Embryonic facial prominence (tissue), 1 donor: ENCODE data around the gene NPIPA1.
"Not testable (repeated sequence)": the region's sequence is repeated elsewhere in the genome, so short reads cannot be mapped to it uniquely, and the experiment has no call there.

Experiments
- DNase-seq: peaks from one replicate; pipeline ENCODE4 v3.0.0-alpha.2; 2016; ENCODE audit errors: extremely low spot score

The NPIPA1 gene

DNA sequence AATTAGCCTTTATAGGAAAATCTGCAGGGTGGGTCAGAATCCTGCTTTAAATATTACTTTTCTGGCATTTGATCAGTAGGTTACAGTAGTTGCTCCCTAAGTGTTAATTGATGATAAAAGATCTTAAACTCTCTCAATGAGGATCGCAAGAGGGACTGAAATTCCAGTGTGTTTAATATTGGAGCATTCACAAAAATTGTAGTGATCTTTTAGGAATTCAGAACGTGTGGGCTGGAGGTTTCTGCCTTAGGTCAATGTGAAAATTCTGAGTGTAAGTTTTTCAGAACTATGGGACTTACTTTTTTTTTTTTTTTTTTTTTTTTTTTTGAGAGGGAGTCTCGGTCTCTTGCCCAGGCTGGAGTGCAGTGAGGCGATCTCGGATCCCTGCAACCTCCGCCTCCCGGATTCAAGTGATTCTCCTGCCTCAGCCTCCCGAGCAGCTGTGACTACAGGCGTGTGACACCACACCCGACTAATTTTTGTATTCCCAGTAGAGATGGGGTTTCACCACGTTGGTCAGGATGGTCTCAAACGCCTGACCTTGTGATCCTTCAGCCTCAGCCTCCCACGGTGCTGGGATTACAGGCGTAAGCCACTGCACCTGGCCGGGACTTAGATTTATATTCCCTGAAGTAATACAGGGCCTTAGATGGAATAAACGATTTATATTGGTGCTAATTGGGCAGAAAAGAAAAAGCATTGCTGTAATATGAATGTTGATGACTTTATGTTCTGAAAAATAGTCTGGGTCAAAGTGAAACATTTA, 39.9 kb downstream of the NPIPA1 start:
- DNase-seq = not testable (repeated sequence)

DNA sequence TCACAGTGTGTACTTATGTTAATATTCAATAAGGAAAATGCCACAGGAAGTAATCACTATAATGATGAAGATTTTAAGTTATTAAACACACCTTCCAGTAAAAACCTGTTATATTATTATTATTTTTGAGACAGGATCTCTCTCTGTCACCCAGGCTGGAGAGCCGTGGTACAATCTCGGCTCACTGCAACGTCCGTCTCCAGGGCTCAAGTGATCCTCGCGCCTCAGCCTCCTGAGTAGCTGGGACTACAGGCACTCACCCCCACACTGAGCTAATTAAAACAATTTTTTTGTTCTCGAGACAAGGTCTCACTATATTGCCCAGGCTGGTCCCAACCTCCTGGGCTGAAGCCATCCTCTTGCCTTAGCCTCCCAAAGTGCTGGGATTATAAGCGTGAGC, 41.0 kb downstream of the NPIPA1 start:
- not testable (repeated sequence) for DNase-seq

DNA sequence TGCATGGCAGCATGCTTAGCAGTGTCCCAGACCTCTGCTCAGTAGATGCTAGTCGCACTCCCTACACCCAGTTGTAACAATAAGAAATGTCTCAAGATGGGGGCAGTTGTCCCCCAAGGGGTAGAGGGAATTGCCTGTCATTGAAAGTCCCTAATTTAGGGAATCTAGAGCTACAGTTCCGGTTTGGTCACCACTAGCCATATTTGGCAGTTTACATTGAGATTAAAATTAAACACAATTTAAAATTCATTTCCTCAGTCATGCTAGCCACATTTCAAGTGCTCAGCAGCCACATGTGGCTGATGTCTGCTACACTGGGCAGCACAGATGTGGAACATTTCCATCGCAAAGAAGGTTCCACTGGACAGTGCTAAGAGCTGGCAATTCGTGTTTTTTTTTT, 41.7 kb downstream of the NPIPA1 start:
- DNase-seq = not testable (repeated sequence)

DNA sequence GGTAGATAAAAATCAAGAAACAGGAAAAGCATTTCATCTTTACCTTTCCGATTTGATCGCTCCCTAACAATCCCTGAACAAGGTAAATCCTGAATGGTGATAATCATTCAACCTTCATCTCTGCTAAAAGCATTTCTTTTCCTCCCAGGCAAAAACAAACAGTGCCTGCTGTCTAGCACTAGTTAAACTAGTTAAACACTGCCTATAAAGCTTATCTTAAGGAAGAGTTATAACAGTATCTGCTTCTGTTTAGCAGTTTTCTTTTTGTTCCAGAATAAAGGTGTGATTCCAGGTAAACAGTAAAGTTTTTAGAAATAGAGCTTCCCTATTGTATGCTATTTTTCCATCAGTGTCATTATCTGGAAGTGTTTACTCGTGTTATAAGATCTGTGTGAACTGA, 44.0 kb downstream of the NPIPA1 start:
- not testable (repeated sequence) for DNase-seq

DNA sequence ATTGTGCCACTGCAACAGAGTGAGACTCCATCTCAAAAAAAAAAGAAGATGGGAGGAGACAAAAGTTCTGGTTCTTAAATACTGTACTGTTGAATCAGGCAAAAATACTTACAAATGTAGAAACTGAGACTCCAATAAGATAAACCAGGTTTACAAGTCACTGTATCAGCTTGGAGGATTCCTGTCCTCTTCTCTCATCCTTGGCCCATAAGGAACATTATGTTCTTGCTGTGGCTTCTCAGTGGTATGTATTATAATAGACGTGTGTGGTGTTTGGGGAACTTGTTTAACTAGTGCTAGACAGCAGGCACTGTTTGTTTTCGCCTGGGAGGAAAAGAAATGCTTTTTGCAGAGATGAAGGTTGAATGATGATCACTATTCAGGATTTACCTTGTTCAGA, 45.3 kb downstream of the NPIPA1 start:
- DNase-seq = not testable (repeated sequence)

DNA sequence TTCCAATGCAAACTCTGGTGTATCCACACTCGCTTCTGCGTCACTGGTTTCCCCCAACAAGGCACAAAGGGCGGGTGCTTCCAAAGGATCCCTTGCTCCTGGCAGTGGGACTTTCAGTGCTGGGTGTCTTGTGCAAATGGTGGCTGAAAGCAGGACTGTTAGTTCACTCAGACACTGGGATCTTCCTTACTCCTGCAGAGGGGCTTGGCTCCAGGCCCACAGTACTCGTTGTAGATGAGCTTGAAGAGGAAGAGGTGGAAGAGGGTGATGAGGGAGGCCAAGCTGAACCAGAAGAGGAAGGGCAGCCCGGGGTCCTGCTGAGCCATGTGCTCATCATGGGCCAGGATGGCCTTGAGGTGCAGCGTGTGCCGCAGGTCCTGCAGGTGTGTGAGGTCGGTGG, 50.8 kb downstream of the NPIPA1 start:
- DNase-seq = not testable (repeated sequence)

DNA sequence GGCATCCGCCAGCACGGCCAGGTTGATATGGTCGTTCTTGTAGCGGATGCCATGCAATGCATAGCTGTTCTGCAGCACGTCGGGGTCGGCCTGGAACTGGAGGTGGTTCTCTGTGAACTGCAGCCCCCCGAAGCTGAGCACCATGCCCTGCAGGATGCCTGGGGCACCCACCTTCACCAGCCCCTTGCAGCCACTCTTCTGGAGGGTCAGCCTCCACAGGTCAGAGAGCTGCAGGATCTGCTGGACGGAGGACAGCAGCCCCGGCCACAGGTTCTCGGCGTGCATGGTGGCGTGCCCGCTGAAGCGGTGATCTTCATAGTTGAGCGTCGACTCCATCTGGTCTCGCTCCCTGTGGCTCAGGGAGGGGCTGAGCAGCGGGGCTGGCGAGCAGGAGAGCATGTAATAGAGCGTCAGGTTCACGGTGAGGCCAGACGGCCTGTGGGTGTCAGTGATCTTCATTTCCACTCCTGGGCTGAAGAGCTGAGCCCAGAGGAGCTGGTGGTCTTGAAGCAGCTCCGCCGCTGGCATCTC, 51.5 kb downstream of the NPIPA1 start:
- not testable (repeated sequence) for DNase-seq

DNA sequence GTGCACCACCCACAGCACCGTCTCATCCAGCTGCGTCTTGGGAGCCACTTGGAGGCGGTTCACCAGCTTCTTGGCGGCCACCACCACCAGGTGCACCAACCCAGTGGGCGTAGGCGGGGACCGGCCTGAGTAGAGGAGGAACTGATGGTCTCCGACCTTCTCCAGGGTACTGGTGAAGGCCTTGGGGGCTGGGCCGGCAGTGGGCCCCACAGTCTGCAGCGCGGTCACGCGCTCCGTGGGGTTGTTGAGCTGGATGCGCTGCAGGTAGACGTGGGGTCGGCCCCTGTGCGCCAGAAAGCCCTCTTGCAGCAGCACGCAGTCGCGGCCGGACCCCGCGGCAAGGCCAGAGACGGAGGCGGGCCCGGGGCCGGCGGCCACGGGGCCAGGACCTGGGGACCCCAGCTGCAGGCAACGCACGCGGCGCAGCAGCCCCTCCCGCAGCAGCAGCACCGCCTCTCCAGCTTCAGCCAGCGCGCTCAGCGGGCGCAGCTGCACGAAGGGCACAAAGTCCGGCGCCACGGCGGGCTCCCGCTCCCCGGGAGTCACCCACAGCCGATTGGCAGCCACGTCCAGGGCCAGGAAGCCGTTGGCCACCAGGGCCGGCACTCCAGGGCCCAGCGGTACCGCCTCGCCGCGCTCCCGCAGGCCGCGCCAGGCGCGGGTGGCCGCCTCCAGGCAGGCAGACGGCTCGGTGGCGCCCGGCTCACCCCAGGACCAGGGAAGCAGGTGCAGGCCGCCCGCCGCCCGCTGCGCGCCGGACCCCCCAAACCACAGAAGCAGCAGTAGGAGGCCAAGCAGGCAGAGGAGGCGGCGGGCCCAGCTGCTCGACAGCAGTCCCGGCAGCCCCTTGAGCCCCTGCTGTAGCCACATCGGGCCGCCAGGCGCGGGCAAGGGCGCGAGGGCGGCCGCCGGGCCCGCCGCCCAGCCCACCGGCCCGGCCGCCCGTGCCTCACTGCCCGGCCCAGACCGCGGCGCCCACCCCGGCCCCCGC, 52.3 kb downstream of the NPIPA1 start:
- not testable (repeated sequence) for DNase-seq

DNA sequence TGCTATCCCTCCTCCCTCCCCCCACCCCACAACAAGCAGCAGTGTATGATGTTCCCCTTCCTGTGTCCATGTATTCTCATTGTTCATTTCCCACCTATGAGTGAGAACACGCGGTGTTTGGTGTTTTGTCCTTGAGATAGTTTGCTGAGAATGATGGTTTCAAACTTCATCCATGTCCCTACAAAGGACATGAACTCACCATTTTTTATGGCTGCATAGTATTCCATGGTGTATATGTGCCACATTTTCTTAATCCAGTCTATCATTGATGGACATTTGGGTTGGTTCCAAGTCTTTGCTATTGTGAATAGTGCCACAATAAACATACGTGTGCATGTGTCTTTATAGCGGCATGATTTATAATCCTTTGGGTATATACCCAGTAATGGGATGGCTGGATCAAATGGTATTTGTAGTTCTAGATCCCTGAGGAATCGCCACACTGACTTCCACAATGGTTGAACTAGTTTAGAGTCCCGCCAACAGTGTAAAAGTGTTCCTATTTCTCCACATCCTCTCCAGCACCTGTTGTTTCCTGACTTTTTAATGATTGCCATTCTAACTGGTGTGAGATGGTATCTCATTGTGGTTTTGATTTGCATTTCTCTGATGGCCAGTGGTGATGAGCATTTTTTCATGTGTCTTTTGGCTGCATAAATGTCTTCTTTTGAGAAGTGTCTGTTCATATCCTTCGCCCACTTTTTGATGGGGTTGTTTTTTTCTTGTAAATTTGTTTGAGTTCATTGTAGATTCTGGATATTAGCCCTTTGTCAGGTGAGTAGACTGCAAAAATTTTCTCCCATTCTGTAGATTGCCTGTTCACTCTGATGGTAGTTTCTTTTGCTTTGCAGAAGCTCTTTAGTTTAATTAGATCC, 56.3 kb downstream of the NPIPA1 start:
- DNase-seq = not testable (repeated sequence)

DNA sequence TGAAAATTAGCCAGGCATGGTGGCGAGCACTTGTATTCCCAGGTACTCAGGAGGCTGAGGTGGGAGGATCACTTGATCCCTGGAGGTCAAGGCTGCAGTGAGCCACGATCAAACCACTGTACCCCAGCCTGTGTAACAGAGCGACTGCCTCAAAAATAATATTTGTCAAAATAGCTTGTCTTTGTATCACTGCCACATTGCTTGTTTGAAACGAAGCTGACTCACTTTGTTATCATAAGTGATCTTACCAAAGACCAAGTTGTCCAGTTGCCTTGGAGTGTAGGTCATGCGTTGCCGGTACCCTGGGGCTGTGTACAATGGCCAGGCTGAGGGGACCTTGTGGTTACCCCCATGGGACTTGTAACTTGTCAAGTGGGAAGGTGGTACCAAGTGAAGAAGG, 59.5 kb downstream of the NPIPA1 start:
- DNase-seq = not testable (repeated sequence)

DNA sequence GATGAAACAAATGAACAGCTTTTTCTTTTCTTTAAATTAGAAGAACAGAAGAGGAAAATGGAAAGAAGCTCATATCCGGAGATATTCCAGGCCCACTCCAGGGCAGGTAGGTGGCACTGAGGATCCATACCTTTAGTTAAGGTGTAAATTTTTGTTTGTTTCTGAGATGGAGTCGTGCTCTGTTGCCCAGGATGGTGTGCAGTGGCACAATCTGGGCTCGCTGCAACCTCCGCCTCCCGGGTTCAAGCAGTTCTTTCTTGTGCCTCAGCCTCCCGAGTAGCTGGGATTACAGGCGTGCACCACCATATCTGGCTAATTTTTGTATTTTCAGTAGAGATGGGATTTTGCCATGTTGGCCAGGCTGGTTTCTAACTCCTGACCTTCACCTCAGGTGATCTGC, 61.1 kb downstream of the NPIPA1 start:
- DNase-seq = not testable (repeated sequence)

DNA sequence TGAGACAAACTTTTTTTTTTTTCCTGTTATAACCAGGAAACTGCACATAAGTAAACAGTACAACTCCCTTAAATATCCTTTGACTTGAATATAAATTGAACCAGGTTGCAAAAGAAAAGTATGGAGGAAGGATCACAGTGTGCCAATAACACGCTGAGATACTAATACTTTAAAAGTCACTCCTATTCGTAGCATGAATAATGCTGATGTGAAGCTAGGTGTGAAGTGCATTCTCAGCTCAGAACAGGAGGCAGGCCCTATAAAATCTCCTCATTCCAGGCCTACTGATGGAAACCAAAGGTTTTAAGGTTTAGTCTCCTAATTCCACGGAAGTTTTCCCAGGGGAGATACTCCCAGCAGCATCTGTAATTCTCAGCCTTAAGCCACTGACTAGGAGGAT, 62.6 kb downstream of the NPIPA1 start:
- not testable (repeated sequence) for DNase-seq
